Astrocyte of the cerebellum (primary cell): ENCODE data around the gene MNAT1.

ENCODE experiments used
- DNase-seq: peaks from one replicate; pipeline ENCODE4 v3.0.0-alpha.2; 2011; ENCODE audit warnings: low read depth
- H3K4me3 ChIP-seq: 2 replicates; pipeline ENCODE4 v1.5.1; 2011; ENCODE audit warnings: mild to moderate bottlenecking, low read depth, low read length, moderate library complexity
- CTCF ChIP-seq: IDR thresholded peaks from 2 replicates; pipeline ENCODE4 v1.5.1; 2012; ENCODE audit warnings: low read length, low read depth, moderate library complexity, mild to moderate bottlenecking; ENCODE audit errors: missing control alignments
- in situ Hi-C: cut with HindIII; loops from 2 replicates; pipeline ENCODE4 v1.10.0; 2017; ENCODE audit warnings: low sequenced_read_pairs

The MNAT1 gene

GRCh38 chr14:60812987-60813386 is 78.4 kb downstream of the MNAT1 start:
- DNase-seq, result no peak
- no peak for TF ChIP-seq CTCF
- H3K4me3 ChIP-seq, result no peak overlapping the region
- in situ Hi-C loops, result no loop called here

- in situ Hi-C loops, result no loop called here
- TF ChIP-seq CTCF, result no peak
- no peak for DNase-seq
- H3K4me3 ChIP-seq, result no peak overlapping the region
Observed at GRCh38 chr14:60815371-60815770, 80.8 kb downstream of the MNAT1 start.

- no peak for TF ChIP-seq CTCF
- in situ Hi-C loops, result no loop called here
- no peak overlapping the region for H3K4me3 ChIP-seq
- no peak for DNase-seq
Observed at GRCh38 chr14:60817113-60817512, 82.6 kb downstream of the MNAT1 start.

GRCh38 chr14:60819575-60819974 is 85.0 kb downstream of the MNAT1 start:
- in situ Hi-C loops, result no loop called here
- TF ChIP-seq CTCF, result no peak
- H3K4me3 ChIP-seq, result no peak overlapping the region
- no peak for DNase-seq

GRCh38 chr14:60838601-60839000 is 104.0 kb downstream of the MNAT1 start:
- H3K4me3 ChIP-seq, result no peak overlapping the region
- in situ Hi-C loops, result no loop called here
- DNase-seq, result no peak
- TF ChIP-seq CTCF, result no peak

- H3K4me3 ChIP-seq, result no peak overlapping the region
- DNase-seq, result no peak
- in situ Hi-C loops, result no loop called here
- TF ChIP-seq CTCF, result no peak
Observed at GRCh38 chr14:60839057-60839456, 104.5 kb downstream of the MNAT1 start.

- no peak for DNase-seq
- no peak for TF ChIP-seq CTCF
- in situ Hi-C loops, result no loop called here
- H3K4me3 ChIP-seq, result no peak overlapping the region
Observed at GRCh38 chr14:60839657-60840056, 105.1 kb downstream of the MNAT1 start.
